ENCODE results near the gene LRRC49. TPM values are rescaled to one million over a fixed set of nuclear protein-coding genes. Genes with fewer than 3 reads are reported as not detected.

The LRRC49 gene
- polyA plus RNA-seq, 1 donor (not counting 4 experiments of a cell fraction or from before 2014, with no cell fraction given): 9.9 TPM

DNA sequence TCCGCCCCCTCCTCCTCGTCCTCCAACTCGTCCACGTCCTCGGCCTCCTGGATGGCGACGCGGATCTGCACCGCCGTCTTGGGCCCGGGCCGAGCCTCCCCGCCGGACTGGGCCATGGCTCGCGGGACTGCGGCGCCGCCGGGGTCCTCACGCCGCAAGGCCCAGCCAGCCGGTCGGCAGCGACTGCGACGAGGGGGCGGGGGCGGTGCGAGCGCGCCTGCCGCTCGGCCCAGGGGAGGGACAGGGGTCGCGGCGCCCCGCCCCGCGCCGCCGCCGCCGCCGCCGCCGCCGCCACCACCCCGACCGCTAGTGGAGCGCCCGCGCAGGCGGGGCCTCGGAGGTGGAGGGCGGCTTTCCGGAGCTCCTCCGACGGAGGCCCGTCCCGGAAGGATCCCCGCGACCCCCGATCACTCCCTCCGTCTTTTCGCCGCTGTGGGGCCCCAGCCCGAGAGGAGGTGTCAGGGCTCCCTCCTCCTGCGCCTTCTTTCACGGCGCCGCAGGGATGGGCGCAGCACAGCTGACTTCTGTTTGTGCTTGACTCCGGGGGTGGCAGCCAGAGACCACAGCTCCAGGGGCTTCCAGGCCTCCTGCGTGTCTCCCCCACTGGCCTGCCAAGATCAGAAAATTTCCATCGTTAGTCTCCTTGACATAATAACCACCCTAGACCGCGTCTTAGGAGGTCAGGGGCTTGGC, 38.5 kb upstream of the LRRC49 start, which contains the start of gene LARP6:
Gene LARP6 (minus strand): TSS at position 185 of the 693 bp plus-strand sequence. CDS start 69 bp downstream, at position 116.
- Histone ChIP-seq H3K27ac (ENCODE audit: control insufficient read depth, insufficient read depth, low read length) (peak within 1 kb of the TSS; percentile 82), H3K9me1 (ENCODE audit: control insufficient read depth, extremely low read depth, insufficient read depth, low read length) (no peaks in the 10 kb centered on the region), H3K9me3 (ENCODE audit: control insufficient read depth, low read depth, low read length) (no peaks in the 10 kb centered on the region), H3K4me1 (ENCODE audit: control insufficient read depth, extremely low read depth, insufficient read depth, low read length) (peaks cover 36% of the 10 kb centered on the region), H3K79me2 (ENCODE audit: control insufficient read depth, insufficient read depth, low read length) (peaks cover 5% of the 10 kb centered on the region), H3K4me2 (ENCODE audit: control insufficient read depth, extremely low read depth, insufficient read depth, low read depth, low read length) (peak within 1 kb of the TSS; percentile 87), H3K36me3 (ENCODE audit: control insufficient read depth in 2 of 2, extremely low read depth in 1 of 2, insufficient read depth in 2 of 2, low read length in 2 of 2) (peaks cover 6 to 7% of the 10 kb centered on the region in 2 experiments), H4K20me1 (ENCODE audit: control insufficient read depth, extremely low read depth, insufficient read depth, low read length) (no peaks in the 10 kb centered on the region), H3K9ac (ENCODE audit: control insufficient read depth, extremely low read depth, insufficient read depth, low read length) (peak within 1 kb of the TSS; percentile 92), H3K27me3 (ENCODE audit: control insufficient read depth, extremely low read depth, insufficient read depth, low read length) (no peaks in the 10 kb centered on the region), H3K4me3 (ENCODE audit: control insufficient read depth in 2 of 3, extremely low read depth in 1 of 3, insufficient read depth in 2 of 3, low read depth in 1 of 3, low read length in 3 of 3) (peak within 1 kb of the TSS; percentile 60 to 94 (median 80)), H2AFZ (ENCODE audit: control insufficient read depth, low read length) (peak within 1 kb of the TSS; percentile 84)
- no peak for FAIRE-seq
- dilution Hi-C loops (cut with MboI; ENCODE audit: extremely low pct_ligation_motif_present, low sequenced_read_pairs): no loop called here
- no peak for DNase-seq (ENCODE audit: low read depth, low spot score)
- no peak for TF ChIP-seq EZH2 (IDR thresholded peaks at IDR 0.05; ENCODE audit: low read length)
- TF ChIP-seq, protein P1, sequence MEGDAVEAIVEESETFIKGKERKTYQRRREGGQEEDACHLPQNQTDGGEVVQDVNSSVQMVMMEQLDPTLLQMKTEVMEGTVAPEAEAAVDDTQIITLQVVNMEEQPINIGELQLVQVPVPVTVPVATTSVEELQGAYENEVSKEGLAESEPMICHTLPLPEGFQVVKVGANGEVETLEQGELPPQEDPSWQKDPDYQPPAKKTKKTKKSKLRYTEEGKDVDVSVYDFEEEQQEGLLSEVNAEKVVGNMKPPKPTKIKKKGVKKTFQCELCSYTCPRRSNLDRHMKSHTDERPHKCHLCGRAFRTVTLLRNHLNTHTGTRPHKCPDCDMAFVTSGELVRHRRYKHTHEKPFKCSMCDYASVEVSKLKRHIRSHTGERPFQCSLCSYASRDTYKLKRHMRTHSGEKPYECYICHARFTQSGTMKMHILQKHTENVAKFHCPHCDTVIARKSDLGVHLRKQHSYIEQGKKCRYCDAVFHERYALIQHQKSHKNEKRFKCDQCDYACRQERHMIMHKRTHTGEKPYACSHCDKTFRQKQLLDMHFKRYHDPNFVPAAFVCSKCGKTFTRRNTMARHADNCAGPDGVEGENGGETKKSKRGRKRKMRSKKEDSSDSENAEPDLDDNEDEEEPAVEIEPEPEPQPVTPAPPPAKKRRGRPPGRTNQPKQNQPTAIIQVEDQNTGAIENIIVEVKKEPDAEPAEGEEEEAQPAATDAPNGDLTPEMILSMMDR (optimal IDR thresholded peaks at IDR 0.05 in 1 of 3, IDR thresholded peaks at IDR 0.05 in 1 of 3, conservative IDR thresholded peaks at IDR 0.05 in 1 of 3; ENCODE audit: extremely low read depth in 1 of 3, insufficient read depth in 2 of 3, low read length in 3 of 3): no peak

DNA sequence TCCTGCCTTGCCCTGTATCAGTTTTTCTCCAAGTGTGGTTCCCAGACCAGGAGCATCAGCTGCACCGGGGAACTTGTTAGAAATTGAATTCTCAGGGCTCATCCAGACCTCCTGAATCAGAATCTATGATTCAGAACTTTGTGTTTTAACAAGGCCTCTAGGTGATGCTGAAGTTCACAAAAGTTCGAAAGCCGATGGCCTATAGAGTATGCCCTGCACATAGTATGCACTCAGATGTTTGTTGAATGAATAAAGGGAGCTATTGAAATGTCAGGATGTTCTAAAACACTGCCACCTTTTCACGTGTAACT, 38.0 kb upstream of the LRRC49 start:
- DNase-seq (ENCODE audit: low read depth, low spot score): no peak
- Histone ChIP-seq H3K4me1 (ENCODE audit: control insufficient read depth, extremely low read depth, insufficient read depth, low read length) (peaks cover 36% of the 10 kb centered on the region), H3K27ac (ENCODE audit: control insufficient read depth, insufficient read depth, low read length) (peak overlapping the region; percentile 66), H3K79me2 (ENCODE audit: control insufficient read depth, insufficient read depth, low read length) (peaks cover 5% of the 10 kb centered on the region), H4K20me1 (ENCODE audit: control insufficient read depth, extremely low read depth, insufficient read depth, low read length) (no peaks in the 10 kb centered on the region), H3K4me2 (ENCODE audit: control insufficient read depth, extremely low read depth, insufficient read depth, low read depth, low read length) (peak overlapping the region; percentile 61), H3K4me3 (ENCODE audit: control insufficient read depth in 2 of 3, extremely low read depth in 1 of 3, insufficient read depth in 2 of 3, low read depth in 1 of 3, low read length in 3 of 3) (peak overlapping the region; percentile 58 to 65 (median 60)), H2AFZ (ENCODE audit: control insufficient read depth, low read length) (peak overlapping the region; percentile 84), H3K27me3 (ENCODE audit: control insufficient read depth, extremely low read depth, insufficient read depth, low read length) (no peaks in the 10 kb centered on the region), H3K9ac (ENCODE audit: control insufficient read depth, extremely low read depth, insufficient read depth, low read length) (peak overlapping the region; percentile 92), H3K9me1 (ENCODE audit: control insufficient read depth, extremely low read depth, insufficient read depth, low read length) (no peaks in the 10 kb centered on the region), H3K36me3 (ENCODE audit: control insufficient read depth in 2 of 2, extremely low read depth in 1 of 2, insufficient read depth in 2 of 2, low read length in 2 of 2) (peaks cover 6 to 7% of the 10 kb centered on the region in 2 experiments), H3K9me3 (ENCODE audit: control insufficient read depth, low read depth, low read length) (no peaks in the 10 kb centered on the region)
- TF ChIP-seq, protein P1 (optimal IDR thresholded peaks at IDR 0.05 in 1 of 3, IDR thresholded peaks at IDR 0.05 in 1 of 3, conservative IDR thresholded peaks at IDR 0.05 in 1 of 3; ENCODE audit: extremely low read depth in 1 of 3, insufficient read depth in 2 of 3, low read length in 3 of 3): peak in 1 of 3 experiments; percentile 29
- no peak for TF ChIP-seq EZH2 (IDR thresholded peaks at IDR 0.05; ENCODE audit: low read length)
- peak; percentile 63 for FAIRE-seq
- dilution Hi-C loops (cut with MboI; ENCODE audit: extremely low pct_ligation_motif_present, low sequenced_read_pairs): no loop called here

Measured in keratinocyte (primary cell).